Skeletal muscle tissue (tissue), 4 donors: ENCODE results near the gene TEX14. TPM values are rescaled to one million over a fixed set of nuclear protein-coding genes. Genes with fewer than 3 reads are reported as not detected.

Source experiments
- H3K27ac ChIP-seq: one replicate; pipeline ENCODE4 v1.7.0; 2013; ENCODE audit warnings: mild to moderate bottlenecking, low read depth, low read length, inconsistent platforms
- H3K27me3 ChIP-seq, 3 donors: one replicate each; pipeline ENCODE4 v1.7.0; 2013; ENCODE audit warnings: low read length in 3 of 3; ENCODE audit not compliant: control insufficient read depth in 3 of 3, insufficient read depth in 3 of 3
- H3K36me3 ChIP-seq, 3 donors: one replicate each; pipeline ENCODE4 v1.7.0; 2013; ENCODE audit warnings: low read length in 3 of 3; ENCODE audit not compliant: control insufficient read depth in 3 of 3, insufficient read depth in 3 of 3
- H3K4me1 ChIP-seq, 3 donors: one replicate each; pipeline ENCODE4 v1.7.0; 2013; ENCODE audit warnings: low read length in 3 of 3, mild to moderate bottlenecking in 3 of 3; ENCODE audit not compliant: control insufficient read depth in 3 of 3, insufficient read depth in 3 of 3
- H3K4me3 ChIP-seq, 3 donors: one replicate each; pipeline ENCODE4 v1.7.0; 2013; ENCODE audit warnings: low read length in 3 of 3
- H3K9ac ChIP-seq, 3 donors: one replicate each; pipeline ENCODE4 v1.7.0; 2013; ENCODE audit warnings: low read length in 3 of 3, mild to moderate bottlenecking in 3 of 3, moderate library complexity in 2 of 3, low read depth in 1 of 3
- H3K9me3 ChIP-seq, 3 donors: one replicate each; pipeline ENCODE4 v1.7.0; 2013; ENCODE audit warnings: low read length in 3 of 3; ENCODE audit not compliant: control insufficient read depth in 3 of 3
- total RNA-seq: library from RNA; depleted of rRNA; stranded (reverse); fragments of >200 nt; gene quantifications from one replicate; pipeline ENCODE4 v1.2.3, GENCODE V29; 2014
- donor health status: Osteomylitis.

The TEX14 gene
- total RNA-seq, 1 donor from 2014 or later = under 0.01 TPM

GRCh38 chr17:58614859-58615459, 76.9 kb downstream of the TEX14 start:
- Histone ChIP-seq H3K9ac (no peak overlapping the region), H3K4me3 (no peak overlapping the region), H3K4me1 (no peaks in the 10 kb centered on the region), H3K36me3 (no peaks in the 10 kb centered on the region), H3K27me3 (no peaks in the 10 kb centered on the region), H3K27ac (no peak overlapping the region), H3K9me3 (no peaks in the 10 kb centered on the region)

DNA sequence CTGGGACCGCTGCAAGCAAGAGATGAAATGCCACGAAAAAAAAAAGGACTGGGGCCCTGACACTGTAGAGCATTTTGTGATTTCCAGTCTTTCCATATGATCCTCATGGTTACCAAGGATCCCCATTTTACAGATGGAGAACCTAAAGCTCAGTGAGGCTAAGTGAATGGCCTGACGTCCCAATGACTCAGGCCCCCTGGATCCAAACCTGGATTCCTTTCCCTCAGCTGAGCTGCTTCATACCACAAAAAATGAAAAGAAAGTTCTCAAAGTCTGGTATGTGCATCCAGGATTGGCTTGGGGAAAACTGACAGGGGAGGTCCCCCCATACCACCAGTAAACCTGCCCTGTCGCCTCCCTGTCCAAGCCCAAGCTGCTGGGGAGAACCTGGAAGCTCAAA, 80.5 kb downstream of the TEX14 start:
- no peak overlapping the region for H3K4me3 ChIP-seq
- H3K4me1 ChIP-seq = no peaks in the 10 kb centered on the region
- H3K36me3 ChIP-seq = no peaks in the 10 kb centered on the region
- no peak overlapping the region for H3K9ac ChIP-seq
- no peaks in the 10 kb centered on the region for H3K27me3 ChIP-seq
- no peaks in the 10 kb centered on the region for H3K9me3 ChIP-seq
- H3K27ac ChIP-seq = no peak overlapping the region

DNA sequence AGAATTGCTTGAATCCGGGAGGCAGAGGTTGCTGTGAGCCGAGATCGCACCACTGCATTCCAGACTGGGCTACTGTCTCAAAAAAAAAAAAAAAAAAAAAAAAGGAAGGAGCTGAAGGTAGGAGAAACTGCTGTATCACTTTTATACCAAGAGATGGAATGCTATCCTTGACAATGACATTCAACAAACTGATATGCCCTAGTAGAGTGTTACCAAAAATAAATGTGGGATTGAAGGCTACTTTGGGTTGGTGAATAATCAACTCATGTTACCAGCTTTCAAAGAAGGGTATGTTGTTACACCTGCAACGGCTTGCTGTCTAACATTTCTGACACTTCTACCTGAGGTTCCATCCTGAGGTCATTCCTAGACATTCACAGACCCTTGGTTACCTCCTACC, 84.9 kb downstream of the TEX14 start:
- Histone ChIP-seq H3K4me1 (no peaks in the 10 kb centered on the region), H3K36me3 (no peaks in the 10 kb centered on the region), H3K27ac (no peak overlapping the region), H3K9ac (no peak overlapping the region), H3K27me3 (no peaks in the 10 kb centered on the region), H3K4me3 (no peak overlapping the region), H3K9me3 (no peaks in the 10 kb centered on the region)

DNA sequence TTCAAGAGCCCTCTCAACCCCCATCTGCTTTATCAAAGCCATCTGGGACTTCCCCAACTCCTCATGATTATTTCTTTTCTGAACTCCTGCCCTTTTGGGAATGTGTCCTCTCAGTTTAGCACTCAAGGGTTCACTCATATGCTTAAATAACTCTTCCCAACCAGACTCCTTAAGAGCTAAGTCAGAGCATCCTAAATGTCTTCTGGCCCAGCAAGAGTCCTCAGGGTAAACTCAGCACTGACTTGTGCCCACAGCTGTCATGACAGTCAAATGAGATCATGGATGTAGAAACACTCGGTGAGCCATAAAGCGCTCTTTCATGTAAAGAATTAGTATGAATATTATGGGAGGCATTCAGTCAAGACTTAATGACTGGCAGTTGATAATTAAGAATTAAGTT, 85.9 kb downstream of the TEX14 start:
- H3K9ac ChIP-seq = no peak overlapping the region
- H3K36me3 ChIP-seq = no peaks in the 10 kb centered on the region
- H3K27ac ChIP-seq = no peak overlapping the region

DNA sequence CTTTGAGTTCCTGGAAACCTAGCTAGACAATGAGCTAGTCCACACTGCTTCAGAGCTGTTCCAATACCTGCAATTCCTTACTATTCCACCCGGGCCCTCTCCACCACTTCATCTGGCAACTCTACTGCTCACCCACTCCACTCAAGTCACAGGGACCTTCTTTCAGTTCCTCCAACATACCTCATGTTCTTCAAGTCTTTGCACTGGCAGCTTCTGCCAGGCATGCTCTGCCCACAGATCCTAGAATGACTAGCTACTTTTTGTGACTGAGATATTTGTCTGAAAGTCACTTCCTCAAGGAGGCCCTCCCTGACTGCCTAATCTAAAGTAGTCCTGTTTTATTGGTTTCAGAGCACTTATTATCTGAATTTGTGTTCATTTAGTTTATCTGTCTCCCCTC, 86.4 kb downstream of the TEX14 start:
- no peaks in the 10 kb centered on the region for H3K9me3 ChIP-seq
- H3K27me3 ChIP-seq = no peaks in the 10 kb centered on the region
- H3K36me3 ChIP-seq = no peaks in the 10 kb centered on the region
- no peak overlapping the region for H3K27ac ChIP-seq
- no peak overlapping the region for H3K9ac ChIP-seq
- H3K4me3 ChIP-seq = no peak overlapping the region
- H3K4me1 ChIP-seq = no peaks in the 10 kb centered on the region

More for the DNA sequence above, 85.9 kb downstream of the TEX14 start:
- no peaks in the 10 kb centered on the region for H3K9me3 ChIP-seq
- no peaks in the 10 kb centered on the region for H3K27me3 ChIP-seq
- no peaks in the 10 kb centered on the region for H3K4me1 ChIP-seq
- H3K4me3 ChIP-seq = no peak overlapping the region

DNA sequence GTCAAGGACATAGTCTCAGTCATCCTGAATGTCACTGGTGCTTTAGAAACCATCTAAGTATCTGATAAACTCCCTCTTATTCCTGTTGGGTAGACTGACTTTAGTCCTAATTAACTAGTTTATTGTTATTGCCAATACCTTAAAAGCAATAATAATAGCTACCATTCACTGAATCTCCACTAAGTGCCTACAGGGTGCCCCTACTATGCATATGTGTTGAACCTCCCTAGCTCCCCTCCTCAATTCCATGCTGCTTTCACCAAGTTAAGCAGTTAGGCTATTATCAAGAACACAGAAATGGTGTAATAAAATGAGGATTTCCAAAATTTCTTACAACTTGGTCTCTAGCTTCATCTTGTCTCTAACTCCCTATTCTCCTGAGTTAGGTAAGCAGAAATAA, 89.9 kb downstream of the TEX14 start:
- Histone ChIP-seq H3K9ac (no peak overlapping the region), H3K4me1 (no peaks in the 10 kb centered on the region), H3K27me3 (no peaks in the 10 kb centered on the region), H3K27ac (no peak overlapping the region), H3K9me3 (no peaks in the 10 kb centered on the region), H3K4me3 (no peak overlapping the region), H3K36me3 (no peaks in the 10 kb centered on the region)

DNA sequence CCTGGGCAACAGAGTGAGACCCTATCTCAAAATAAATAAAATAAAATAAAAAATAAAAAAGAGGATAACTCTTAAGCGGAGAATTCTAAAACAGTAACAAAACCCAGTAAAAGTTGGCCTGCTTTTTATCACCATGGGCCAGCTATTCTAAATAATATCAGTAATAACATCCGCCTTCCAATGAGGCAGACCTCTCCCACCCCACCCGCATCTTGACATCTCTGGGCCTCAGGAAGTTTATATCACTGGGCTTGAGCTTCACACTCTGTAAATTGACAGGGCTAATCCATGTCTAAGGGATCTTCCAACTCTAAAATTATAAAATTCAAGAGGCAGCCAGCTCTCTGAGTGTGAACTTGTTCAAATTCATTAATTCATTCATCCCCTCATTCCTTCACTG, 94.5 kb downstream of the TEX14 start:
- no peak overlapping the region for H3K27ac ChIP-seq

GRCh38 chr17:58595194-58595792, 96.6 kb downstream of the TEX14 start:
- Histone ChIP-seq H3K9ac (no peak overlapping the region), H3K4me1 (no peaks in the 10 kb centered on the region)

More for the DNA sequence above, 94.5 kb downstream of the TEX14 start:
- no peak overlapping the region for H3K4me3 ChIP-seq
- no peaks in the 10 kb centered on the region for H3K4me1 ChIP-seq
- H3K9ac ChIP-seq = no peak overlapping the region
- no peaks in the 10 kb centered on the region for H3K9me3 ChIP-seq
- no peaks in the 10 kb centered on the region for H3K27me3 ChIP-seq
- no peaks in the 10 kb centered on the region for H3K36me3 ChIP-seq

DNA sequence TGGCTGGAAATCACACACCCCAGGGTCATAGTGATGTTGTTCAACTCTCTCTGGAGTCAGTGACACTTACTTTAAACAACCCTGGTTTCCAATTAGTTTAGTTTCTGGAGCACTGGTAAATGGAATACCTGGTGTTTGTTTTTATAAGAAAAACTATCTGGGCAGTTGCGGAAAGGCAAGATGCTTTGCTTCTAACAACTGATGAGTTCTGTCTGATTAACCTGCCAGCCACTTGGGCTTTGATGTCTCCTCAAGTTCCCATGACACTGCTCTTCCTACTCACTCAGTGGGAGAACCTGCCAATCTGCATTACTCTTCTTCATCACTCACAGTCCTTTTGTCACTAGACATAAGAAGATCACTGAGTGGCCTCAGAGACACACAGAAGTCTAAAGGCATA, 98.7 kb downstream of the TEX14 start:
- Histone ChIP-seq H3K4me1 (no peaks in the 10 kb centered on the region), H3K9ac (no peak overlapping the region), H3K27me3 (no peaks in the 10 kb centered on the region), H3K36me3 (no peaks in the 10 kb centered on the region), H3K9me3 (no peaks in the 10 kb centered on the region), H3K27ac (no peak overlapping the region), H3K4me3 (no peak overlapping the region)

More at GRCh38 chr17:58595194-58595792, 96.6 kb downstream of the TEX14 start:
- H3K4me3 ChIP-seq = no peak overlapping the region
- no peaks in the 10 kb centered on the region for H3K9me3 ChIP-seq
- no peak overlapping the region for H3K27ac ChIP-seq
- no peaks in the 10 kb centered on the region for H3K36me3 ChIP-seq
- no peaks in the 10 kb centered on the region for H3K27me3 ChIP-seq

DNA sequence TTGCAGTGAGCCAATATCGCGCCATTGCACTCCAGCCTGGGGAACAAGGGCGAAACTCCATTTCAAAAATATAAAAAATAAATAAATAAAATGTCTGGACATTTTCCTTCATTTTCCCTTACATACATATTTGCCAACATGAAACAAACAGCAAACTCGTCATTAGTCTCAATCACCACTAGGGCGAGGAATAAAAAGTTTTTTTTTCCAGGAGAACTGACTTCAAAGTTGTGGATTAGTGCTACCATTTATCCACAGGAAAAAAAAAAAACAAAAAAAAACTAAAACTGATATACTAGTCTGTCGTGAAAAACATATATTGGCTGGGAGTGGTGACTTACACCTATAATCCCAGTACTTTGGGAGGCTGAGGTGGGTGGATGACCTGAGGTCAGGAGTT, 100.4 kb downstream of the TEX14 start:
- no peaks in the 10 kb centered on the region for H3K36me3 ChIP-seq
- no peak overlapping the region for H3K9ac ChIP-seq
- H3K4me1 ChIP-seq = no peaks in the 10 kb centered on the region
- H3K27ac ChIP-seq = no peak overlapping the region
- H3K27me3 ChIP-seq = peaks cover 0 to 4% (median 0%) of the 10 kb centered on the region in 3 donors
- no peaks in the 10 kb centered on the region for H3K9me3 ChIP-seq
- no peak overlapping the region for H3K4me3 ChIP-seq
